ENCODE data around the gene TRIP12.
"Not testable (repeated sequence)": the region's sequence is repeated elsewhere in the genome, so short reads cannot be mapped to it uniquely, and the experiment has no call there.

Gene TRIP12

GRCh38 chr2:229831805-229832509, 89.9 kb downstream of the TRIP12 start:
- DNase-seq (ENCODE audit: low read depth), result no peak

GRCh38 chr2:229825476-229825875, 96.3 kb downstream of the TRIP12 start:
- no peak for DNase-seq (ENCODE audit: low read depth)

- no peak for DNase-seq (ENCODE audit: low read depth)
Measured at GRCh38 chr2:229821316-229821715, 100.5 kb downstream of the TRIP12 start.

- no peak for DNase-seq (ENCODE audit: low read depth)
Measured at GRCh38 chr2:229818230-229818629, 103.6 kb downstream of the TRIP12 start.

- no peak for DNase-seq (ENCODE audit: low read depth)
Measured at GRCh38 chr2:229815858-229816257, 106.0 kb downstream of the TRIP12 start.

GRCh38 chr2:229815342-229815741, 106.5 kb downstream of the TRIP12 start:
- no peak for DNase-seq (ENCODE audit: low read depth)

- no peak for DNase-seq (ENCODE audit: low read depth)
Measured at GRCh38 chr2:229810786-229811185, 111.0 kb downstream of the TRIP12 start.

- DNase-seq (ENCODE audit: low read depth), result no peak
Measured at GRCh38 chr2:229805559-229805958, 116.2 kb downstream of the TRIP12 start.

GRCh38 chr2:229802785-229803184, 119.0 kb downstream of the TRIP12 start:
- no peak for DNase-seq (ENCODE audit: low read depth)

GRCh38 chr2:229800997-229801754, 120.6 kb downstream of the TRIP12 start:
- peak; percentile 25 for DNase-seq (ENCODE audit: low read depth)

GRCh38 chr2:229798446-229799155, 123.2 kb downstream of the TRIP12 start:
- DNase-seq (ENCODE audit: low read depth), result no peak

- no peak for DNase-seq (ENCODE audit: low read depth)
Measured at GRCh38 chr2:229795058-229795457, 126.8 kb downstream of the TRIP12 start.

GRCh38 chr2:229794636-229795035, 127.2 kb downstream of the TRIP12 start:
- no peak for DNase-seq (ENCODE audit: low read depth)

GRCh38 chr2:229786289-229786688, 135.5 kb downstream of the TRIP12 start:
- not testable (repeated sequence) for DNase-seq (ENCODE audit: low read depth)

GRCh38 chr2:229784791-229785190, 137.0 kb downstream of the TRIP12 start:
- no peak for DNase-seq (ENCODE audit: low read depth)

GRCh38 chr2:229783108-229783721, 138.6 kb downstream of the TRIP12 start:
- no peak for DNase-seq (ENCODE audit: low read depth)

GRCh38 chr2:229780856-229781773, 140.7 kb downstream of the TRIP12 start:
- DNase-seq (ENCODE audit: low read depth), result no peak

GRCh38 chr2:229779650-229780049, 142.2 kb downstream of the TRIP12 start:
- DNase-seq (ENCODE audit: low read depth), result no peak

GRCh38 chr2:229777716-229778115, 144.1 kb downstream of the TRIP12 start:
- DNase-seq (ENCODE audit: low read depth), result no peak

GRCh38 chr2:229775614-229776313, 146.0 kb downstream of the TRIP12 start:
- no peak for DNase-seq (ENCODE audit: low read depth)

GRCh38 chr2:229774237-229774636, 147.6 kb downstream of the TRIP12 start:
- no peak for DNase-seq (ENCODE audit: low read depth)

Measured in T-helper 22 cell (primary cell).